OCI-LY3 (cell line): Measurements from ENCODE around the gene EMILIN3.

Source experiments
- CTCF ChIP-seq: fragments of 200-600, 300-600 bp; sonication (generic); IDR thresholded peaks from 2 replicates; pipeline ENCODE4 v1.5.1; 2014; ENCODE audit warnings: antibody characterized with exemption, low read length, low read depth
- EZH2phosphoT487 ChIP-seq: fragments of 200-600 bp; shearing (Covaris generic); IDR thresholded peaks from 2 replicates; pipeline ENCODE4 v1.6.1; 2018; ENCODE audit warnings: antibody characterized with exemption, mixed run types, low read depth

DNA sequence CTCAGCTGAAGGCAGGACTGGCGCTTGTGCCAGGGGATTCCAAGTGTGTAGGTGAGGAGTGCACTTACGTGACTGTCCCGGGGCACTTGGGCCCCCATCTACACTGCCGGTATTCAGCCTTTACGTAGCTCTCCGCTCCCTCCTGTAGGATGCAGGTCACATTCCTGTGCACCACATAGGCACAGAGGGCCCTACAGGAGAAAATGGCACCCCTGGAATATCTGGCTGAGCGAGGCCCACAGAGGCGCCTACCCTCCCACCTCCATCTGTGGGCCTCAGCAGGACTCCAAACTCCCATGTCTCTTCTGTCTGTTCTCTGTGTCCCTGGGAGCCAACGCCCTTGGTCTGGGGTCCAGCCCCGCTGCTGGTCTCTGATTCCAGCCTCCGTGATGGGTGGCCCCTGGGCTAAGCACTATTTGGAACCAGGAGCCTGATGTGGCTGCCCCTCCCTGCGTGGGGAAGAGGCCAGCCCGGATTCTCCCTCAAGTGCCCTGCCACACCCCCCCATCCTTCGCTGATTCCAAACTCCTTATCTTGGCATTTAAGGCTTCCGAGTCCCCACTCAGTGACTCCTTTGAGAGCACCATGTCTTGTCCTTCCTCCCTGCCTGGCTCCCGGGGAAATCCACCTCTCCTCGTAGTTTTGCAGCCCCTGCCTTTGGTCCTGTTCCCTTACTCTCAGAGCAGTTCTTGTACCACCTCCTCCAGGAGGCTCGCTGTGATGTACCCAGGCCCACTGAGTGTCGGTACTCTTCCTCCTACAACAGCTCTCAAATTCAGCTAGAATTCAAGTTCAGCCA is 1.5 kb downstream of the EMILIN3 start:
- TF ChIP-seq CTCF (no peak), EZH2phosphoT487 (no peak)
